ENCODE data around the gene C13orf42. TPM values are rescaled to one million over a fixed set of nuclear protein-coding genes. Genes with fewer than 3 reads are reported as not detected.
"Not testable (repeated sequence)": the region's sequence is repeated elsewhere in the genome, so short reads cannot be mapped to it uniquely, and the experiment has no call there.

Gene C13orf42
- total RNA-seq, 1 donor from 2014 or later: not detected

DNA sequence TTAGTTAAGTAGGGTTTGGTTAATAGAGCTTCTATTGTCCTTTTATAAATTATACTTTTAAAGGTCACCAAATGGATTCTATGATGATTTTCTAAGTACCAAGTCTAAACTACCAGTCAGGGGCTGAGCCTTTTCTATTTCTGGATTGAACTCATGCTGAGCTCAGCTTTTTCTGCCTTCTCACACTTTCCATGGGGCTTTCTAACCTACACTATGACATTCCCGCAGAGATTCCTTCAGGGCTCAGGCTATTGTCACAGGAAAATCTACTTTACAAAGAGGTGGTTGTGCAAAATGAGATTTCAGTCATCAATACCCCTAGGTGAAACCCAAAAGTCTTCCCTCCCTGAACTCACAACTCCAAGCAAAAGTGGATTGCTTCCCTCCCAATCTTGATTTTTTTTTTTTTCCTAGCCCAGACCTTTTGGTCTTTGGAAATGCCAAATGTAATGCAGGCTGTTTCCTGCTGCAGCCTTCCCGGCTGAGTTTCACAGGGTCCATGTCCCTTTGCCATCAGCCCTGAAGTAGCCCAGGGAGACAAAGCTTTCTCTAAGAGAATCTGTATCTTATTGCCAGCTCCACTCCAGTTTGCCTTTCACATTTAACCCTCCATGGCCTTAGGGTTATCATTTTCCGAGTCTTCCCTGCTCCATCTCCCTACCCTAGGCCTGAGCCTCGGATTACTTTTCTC is 13.6 kb downstream of the C13orf42 start:
- TF ChIP-seq, protein P1, sequence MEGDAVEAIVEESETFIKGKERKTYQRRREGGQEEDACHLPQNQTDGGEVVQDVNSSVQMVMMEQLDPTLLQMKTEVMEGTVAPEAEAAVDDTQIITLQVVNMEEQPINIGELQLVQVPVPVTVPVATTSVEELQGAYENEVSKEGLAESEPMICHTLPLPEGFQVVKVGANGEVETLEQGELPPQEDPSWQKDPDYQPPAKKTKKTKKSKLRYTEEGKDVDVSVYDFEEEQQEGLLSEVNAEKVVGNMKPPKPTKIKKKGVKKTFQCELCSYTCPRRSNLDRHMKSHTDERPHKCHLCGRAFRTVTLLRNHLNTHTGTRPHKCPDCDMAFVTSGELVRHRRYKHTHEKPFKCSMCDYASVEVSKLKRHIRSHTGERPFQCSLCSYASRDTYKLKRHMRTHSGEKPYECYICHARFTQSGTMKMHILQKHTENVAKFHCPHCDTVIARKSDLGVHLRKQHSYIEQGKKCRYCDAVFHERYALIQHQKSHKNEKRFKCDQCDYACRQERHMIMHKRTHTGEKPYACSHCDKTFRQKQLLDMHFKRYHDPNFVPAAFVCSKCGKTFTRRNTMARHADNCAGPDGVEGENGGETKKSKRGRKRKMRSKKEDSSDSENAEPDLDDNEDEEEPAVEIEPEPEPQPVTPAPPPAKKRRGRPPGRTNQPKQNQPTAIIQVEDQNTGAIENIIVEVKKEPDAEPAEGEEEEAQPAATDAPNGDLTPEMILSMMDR (IDR thresholded peaks at IDR 0.05): no peak
- no peak for DNase-seq
- Mint-ChIP-seq H3K9me3 (no peaks in the 10 kb centered on the region), H3K4me1 (no peaks in the 10 kb centered on the region), H3K4me3 (no peak overlapping the region), H3K27ac (no peak overlapping the region), H3K27me3 (peaks cover 24% of the 10 kb centered on the region), H3K36me3 (ENCODE audit: low read depth) (no peaks in the 10 kb centered on the region)
- ChIA-PET CTCF (interaction anchor here (1.1 kb wide), 1 partner anchor 29 kb away, joined by 3 read pairs; no protein-coding TSS in a partner anchor), POLR2A (no interaction called here)
- intact Hi-C loops (cut with micrococcal nuclease): no loop called here
- no peak for ATAC-seq (ENCODE audit: low read depth)

DNA sequence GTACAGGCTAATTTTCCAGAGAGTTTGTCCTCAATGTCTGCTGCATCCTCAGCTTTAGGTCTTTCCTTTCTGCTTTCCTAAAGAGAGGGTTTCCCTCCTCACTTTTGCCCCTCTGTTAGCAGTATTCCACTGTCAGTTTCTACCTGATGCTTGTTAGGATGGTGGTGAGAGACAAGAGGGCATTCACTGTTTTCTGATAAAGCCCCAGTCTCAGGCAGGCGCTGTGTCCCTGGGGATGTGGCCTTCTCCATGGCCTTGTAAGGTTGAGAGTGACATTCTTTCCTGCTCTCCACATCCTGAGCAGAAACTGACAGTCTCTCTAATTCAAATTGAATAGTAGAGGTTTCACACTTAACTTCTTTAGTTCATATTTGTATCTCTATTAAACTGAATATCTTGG is 14.9 kb downstream of the C13orf42 start:
- Mint-ChIP-seq H3K4me1 (no peaks in the 10 kb centered on the region), H3K36me3 (ENCODE audit: low read depth) (no peaks in the 10 kb centered on the region), H3K9me3 (no peaks in the 10 kb centered on the region), H3K27me3 (peaks cover 26% of the 10 kb centered on the region), H3K4me3 (no peak overlapping the region), H3K27ac (no peak overlapping the region)
- ChIA-PET POLR2A (no interaction called here), CTCF (no interaction called here)
- TF ChIP-seq, protein P1 (IDR thresholded peaks at IDR 0.05): no peak
- no peak for ATAC-seq (ENCODE audit: low read depth)
- intact Hi-C loops (cut with micrococcal nuclease): no loop called here
- no peak for DNase-seq

DNA sequence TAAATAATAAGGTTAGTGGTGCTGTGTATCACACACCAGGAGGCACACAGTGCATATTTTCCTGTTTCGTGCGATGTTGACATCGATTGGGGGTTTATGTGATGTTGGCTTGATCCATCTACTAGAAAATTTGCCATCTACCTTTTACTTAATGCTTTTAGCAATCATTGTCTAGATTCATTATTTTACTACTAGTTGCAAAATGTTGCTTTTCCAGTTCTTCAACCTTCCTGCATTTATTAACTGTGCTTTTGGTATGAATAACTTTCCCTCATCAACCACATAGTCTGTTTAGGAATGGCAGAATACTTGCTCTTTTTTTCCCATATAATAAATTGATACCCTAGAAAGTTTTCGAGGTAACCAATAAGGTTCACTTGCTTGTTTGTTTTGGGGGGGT is 17.5 kb downstream of the C13orf42 start:
- ATAC-seq (ENCODE audit: low read depth) (no peak), DNase-seq (no peak)
- H3K36me3 Mint-ChIP-seq (ENCODE audit: low read depth): no peaks in the 10 kb centered on the region
- H3K9me3 Mint-ChIP-seq: no peaks in the 10 kb centered on the region
- ChIA-PET POLR2A (no interaction called here), CTCF (no interaction called here)
- no peak overlapping the region for H3K27ac Mint-ChIP-seq
- H3K27me3 Mint-ChIP-seq: peaks cover 15% of the 10 kb centered on the region
- intact Hi-C loops (cut with micrococcal nuclease): no loop called here
- TF ChIP-seq, protein P1 (IDR thresholded peaks at IDR 0.05): no peak
- H3K4me3 Mint-ChIP-seq: no peak overlapping the region
- no peaks in the 10 kb centered on the region for H3K4me1 Mint-ChIP-seq

DNA sequence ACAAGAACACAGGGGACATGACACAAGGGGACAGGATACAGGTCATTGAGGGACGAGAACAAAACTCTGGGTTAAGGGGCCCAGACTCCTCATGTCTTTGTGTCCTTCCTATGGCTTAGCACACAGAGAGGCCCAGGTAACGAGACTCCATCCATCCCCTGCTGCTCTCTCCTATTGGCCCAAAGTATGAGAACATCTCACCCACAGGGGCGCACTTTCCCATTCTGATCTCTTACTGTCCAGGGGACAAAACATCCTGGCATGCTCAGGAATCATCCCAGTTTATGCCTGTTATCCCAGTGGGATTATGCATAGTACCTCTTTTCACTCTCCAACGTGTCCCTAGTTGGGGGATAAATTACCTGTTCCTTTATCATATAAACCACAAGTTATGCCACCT is 19.2 kb downstream of the C13orf42 start:
- TF ChIP-seq, protein P1 (IDR thresholded peaks at IDR 0.05): no peak
- peaks cover 8% of the 10 kb centered on the region for H3K27me3 Mint-ChIP-seq
- ChIA-PET POLR2A (no interaction called here), CTCF (no interaction called here)
- no peak for DNase-seq
- no peaks in the 10 kb centered on the region for H3K4me1 Mint-ChIP-seq
- ATAC-seq (ENCODE audit: low read depth): no peak
- no peak overlapping the region for H3K27ac Mint-ChIP-seq
- no peaks in the 10 kb centered on the region for H3K36me3 Mint-ChIP-seq (ENCODE audit: low read depth)
- intact Hi-C loops (cut with micrococcal nuclease): no loop called here
- no peak overlapping the region for H3K4me3 Mint-ChIP-seq
- H3K9me3 Mint-ChIP-seq: no peaks in the 10 kb centered on the region

DNA sequence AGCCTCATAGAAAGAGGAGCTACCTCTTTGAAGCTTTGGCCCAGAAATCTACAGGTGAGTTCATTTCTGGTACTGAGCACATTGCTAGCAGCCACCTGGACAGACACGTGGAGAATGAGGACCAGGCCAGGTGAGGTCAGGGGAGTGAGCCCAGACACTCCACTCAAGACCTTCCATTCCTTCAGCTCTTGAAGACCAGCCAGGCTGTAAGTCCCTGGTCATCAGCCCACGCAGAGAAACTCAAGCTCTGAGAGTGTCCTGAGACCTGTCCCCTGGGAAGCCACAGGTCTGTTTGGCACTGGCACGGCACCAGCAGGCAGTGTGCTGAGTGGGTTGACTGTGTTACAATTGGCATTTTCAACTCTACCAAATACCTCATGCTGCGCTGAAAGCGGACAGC is 27.4 kb downstream of the C13orf42 start:
- no peaks in the 10 kb centered on the region for H3K9me3 Mint-ChIP-seq
- TF ChIP-seq, protein P1 (IDR thresholded peaks at IDR 0.05): no peak
- ATAC-seq (ENCODE audit: low read depth) (no peak), DNase-seq (no peak)
- no peak overlapping the region for H3K4me3 Mint-ChIP-seq
- no peaks in the 10 kb centered on the region for H3K4me1 Mint-ChIP-seq
- intact Hi-C loops (cut with micrococcal nuclease): no loop called here
- H3K36me3 Mint-ChIP-seq (ENCODE audit: low read depth): no peaks in the 10 kb centered on the region
- no peaks in the 10 kb centered on the region for H3K27me3 Mint-ChIP-seq
- ChIA-PET POLR2A (no interaction called here), CTCF (no interaction called here)
- H3K27ac Mint-ChIP-seq: no peak overlapping the region

DNA sequence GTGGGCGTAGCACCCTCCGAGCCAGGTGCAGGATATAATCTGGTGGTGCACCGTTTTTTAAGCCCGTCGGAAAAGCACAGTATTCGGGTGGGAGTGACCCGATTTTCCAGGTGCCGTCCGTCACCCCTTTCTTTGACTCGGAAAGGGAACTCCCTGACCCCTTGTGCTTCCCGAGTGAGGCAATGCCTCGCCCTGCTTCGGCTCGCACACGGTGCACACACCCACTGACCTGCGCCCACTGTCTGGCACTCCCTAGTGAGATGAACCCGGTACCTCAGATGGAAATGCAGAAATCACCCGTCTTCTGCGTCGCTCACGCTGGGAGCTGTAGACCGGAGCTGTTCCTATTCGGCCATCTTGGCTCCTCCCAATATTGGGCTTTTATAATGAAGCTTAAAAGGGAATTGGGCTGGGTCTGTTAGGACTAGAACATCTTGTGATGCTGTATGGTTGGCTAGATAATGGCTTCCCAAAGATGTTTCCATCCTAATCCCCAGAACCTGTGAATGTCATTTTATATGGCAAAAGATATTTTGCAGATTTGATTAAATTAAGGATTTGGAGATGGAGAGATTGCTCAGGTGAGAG is 30.5 kb downstream of the C13orf42 start:
- ATAC-seq (ENCODE audit: low read depth); H3K9me3 Mint-ChIP-seq; H3K4me1 Mint-ChIP-seq; POLR2A ChIA-PET; H3K27me3 Mint-ChIP-seq; CTCF ChIA-PET; H3K27ac Mint-ChIP-seq; intact Hi-C loops (cut with micrococcal nuclease); H3K36me3 Mint-ChIP-seq (ENCODE audit: low read depth); DNase-seq; H3K4me3 Mint-ChIP-seq: not testable (repeated sequence)
